H9 (cell line): ENCODE data around the gene TCOF1. TPM values are rescaled to one million over a fixed set of nuclear protein-coding genes. Genes with fewer than 3 reads are reported as not detected.

ENCODE experiments used
- DNase-seq: peaks from one replicate; pipeline ENCODE4 v3.0.0-alpha.2; 2017
- H2AFZ ChIP-seq: one replicate; pipeline ENCODE4 v1.6.1; 2013; ENCODE audit warnings: mild to moderate bottlenecking, low read length, control low read depth, moderate library complexity
- H2AK5ac ChIP-seq: 2 replicates; pipeline ENCODE4 v1.6.1; 2013; ENCODE audit warnings: low read length, control low read depth, mixed read lengths; ENCODE audit not compliant: insufficient read length
- H2BK120ac ChIP-seq: one replicate; pipeline ENCODE4 v1.6.1; 2013; ENCODE audit warnings: low read depth, mild to moderate bottlenecking, low read length, control low read depth, inconsistent platforms; ENCODE audit not compliant: poor library complexity, severe bottlenecking
- H2BK12ac ChIP-seq: 2 replicates; pipeline ENCODE4 v1.6.1; 2013; ENCODE audit warnings: low read length, control low read depth, mixed read lengths, low read depth; ENCODE audit not compliant: insufficient read length
- H2BK15ac ChIP-seq: 2 replicates; pipeline ENCODE4 v1.6.1; 2013; ENCODE audit warnings: low read depth, low read length, control low read depth
- H2BK20ac ChIP-seq: one replicate; pipeline ENCODE4 v1.6.1; 2013; ENCODE audit warnings: low read depth, mild to moderate bottlenecking, low read length, control low read depth, inconsistent platforms; ENCODE audit not compliant: poor library complexity, severe bottlenecking
- H2BK5ac ChIP-seq: 2 replicates; pipeline ENCODE4 v1.6.1; 2013; ENCODE audit warnings: low read length, control low read depth, mixed read lengths; ENCODE audit not compliant: insufficient read length
- H3K14ac ChIP-seq: 2 replicates; pipeline ENCODE4 v1.6.1; 2013; ENCODE audit warnings: low read length, control low read depth; ENCODE audit not compliant: insufficient read depth
- H3K18ac ChIP-seq: 2 replicates; pipeline ENCODE4 v1.6.1; 2013; ENCODE audit warnings: low read depth, mild to moderate bottlenecking, mixed read lengths, low read length, control low read depth; ENCODE audit not compliant: insufficient read length
- H3K23ac ChIP-seq: 2 replicates; pipeline ENCODE4 v1.6.1; 2013; ENCODE audit warnings: low read length, control low read depth, mixed read lengths, low read depth; ENCODE audit not compliant: insufficient read length
- H3K23me2 ChIP-seq: 2 replicates; pipeline ENCODE4 v1.6.1; 2013; ENCODE audit warnings: low read depth, mild to moderate bottlenecking, mixed read lengths, low read length, control low read depth; ENCODE audit not compliant: insufficient read length, poor library complexity, severe bottlenecking
- H3K27ac ChIP-seq: 2 replicates; pipeline ENCODE4 v1.5.1; 2013; ENCODE audit warnings: low read length, control low read depth, mixed read lengths, low read depth; ENCODE audit not compliant: insufficient read length
- H3K27me3 ChIP-seq: 2 replicates; pipeline ENCODE4 v1.6.1; 2013; ENCODE audit warnings: low read length, control low read depth, inconsistent platforms; ENCODE audit not compliant: insufficient read depth
- H3K4ac ChIP-seq: 2 replicates; pipeline ENCODE4 v1.6.1; 2013; ENCODE audit warnings: low read depth, mild to moderate bottlenecking, control low read depth, inconsistent platforms, low read length, moderate library complexity
- H3K4me1 ChIP-seq: 2 replicates; pipeline ENCODE4 v1.6.1; 2013; ENCODE audit warnings: low read length, control low read depth, inconsistent platforms; ENCODE audit not compliant: insufficient read depth
- H3K4me2 ChIP-seq: 2 replicates; pipeline ENCODE4 v1.6.1; 2013; ENCODE audit warnings: low read length, control low read depth, mixed read lengths; ENCODE audit not compliant: insufficient read length, insufficient read depth
- H3K56ac ChIP-seq: 2 replicates; pipeline ENCODE4 v1.6.1; 2013; ENCODE audit warnings: low read depth, mild to moderate bottlenecking, mixed read lengths, low read length, control low read depth; ENCODE audit not compliant: insufficient read length
- H3K79me1 ChIP-seq: 2 replicates; pipeline ENCODE4 v1.6.1; 2013; ENCODE audit warnings: low read depth, mild to moderate bottlenecking, moderate library complexity, low read length, control low read depth, inconsistent platforms; ENCODE audit not compliant: insufficient read depth, poor library complexity, severe bottlenecking
- H3K79me2 ChIP-seq: 2 replicates; pipeline ENCODE4 v1.6.1; 2013; ENCODE audit warnings: low read length, control low read depth, inconsistent platforms; ENCODE audit not compliant: insufficient read depth
- H3K9ac ChIP-seq: 2 replicates; pipeline ENCODE4 v1.6.1; 2013; ENCODE audit warnings: low read length, control low read depth, mixed read lengths; ENCODE audit not compliant: insufficient read length; ENCODE audit errors: extremely low read depth
- H3K9me3 ChIP-seq: one replicate; pipeline ENCODE4 v1.6.1; 2013; ENCODE audit warnings: low read depth, low read length, inconsistent platforms; ENCODE audit not compliant: control insufficient read depth
- H3T11ph ChIP-seq: one replicate; pipeline ENCODE4 v1.6.1; 2013; ENCODE audit warnings: mild to moderate bottlenecking, low read length, control low read depth, inconsistent platforms
- H4K20me1 ChIP-seq: one replicate; pipeline ENCODE4 v1.6.1; 2013; ENCODE audit not compliant: control insufficient read depth, insufficient read length, insufficient read depth
- H4K5ac ChIP-seq: 2 replicates; pipeline ENCODE4 v1.6.1; 2013; ENCODE audit warnings: low read depth, mild to moderate bottlenecking, mixed read lengths, low read length, control low read depth; ENCODE audit not compliant: insufficient read length
- H4K8ac ChIP-seq: replicated peaks from 2 replicates; pipeline ENCODE4 v1.6.1; 2013; ENCODE audit warnings: low read length, control low read depth, mixed read lengths, low read depth; ENCODE audit not compliant: insufficient read length
- H4K91ac ChIP-seq: 2 replicates; pipeline ENCODE4 v1.6.1; 2013; ENCODE audit warnings: low read depth, mild to moderate bottlenecking, moderate library complexity, mixed read lengths, low read length, control low read depth; ENCODE audit not compliant: insufficient read length
- H3K27ac Mint-ChIP-seq, 3 experiments: 2 replicates in 2 of 3; 3 replicates in 1 of 3; pipeline ENCODE4 v1.8.0; 2020 to 2021; ENCODE audit warnings: mixed read lengths in 3 of 3, mild to moderate bottlenecking in 1 of 3, moderate library complexity in 1 of 3
- H3K27me3 Mint-ChIP-seq: 2 replicates; pipeline ENCODE4 v1.8.0; 2021; ENCODE audit warnings: low read depth, mild to moderate bottlenecking, moderate library complexity, mixed read lengths
- H3K36me3 Mint-ChIP-seq, 3 experiments: 2 replicates in 2 of 3; 3 replicates in 1 of 3; pipeline ENCODE4 v1.8.0; 2020 to 2021; ENCODE audit warnings: low read depth in 3 of 3, mixed read lengths in 3 of 3; ENCODE audit not compliant: insufficient read depth in 1 of 3
- H3K4me1 Mint-ChIP-seq, 2 experiments: 2 replicates each; pipeline ENCODE4 v1.8.0; 2020; ENCODE audit warnings: mixed read lengths in 2 of 2
- H3K4me3 Mint-ChIP-seq, 2 experiments: 2 replicates in 1 of 2; 3 replicates in 1 of 2; pipeline ENCODE4 v1.8.0; 2020 to 2021; ENCODE audit warnings: mild to moderate bottlenecking in 2 of 2, mixed read lengths in 2 of 2, moderate library complexity in 1 of 2
- H3K9me3 Mint-ChIP-seq, 2 experiments: 2 replicates in 1 of 2; 3 replicates in 1 of 2; pipeline ENCODE4 v1.8.0; 2020; ENCODE audit warnings: mild to moderate bottlenecking in 2 of 2, mixed read lengths in 2 of 2, moderate library complexity in 1 of 2
- WGBS: extraction: QIAGEN DNeasy Blood & Tissue Kit; methylation state at CpG from one replicate; pipeline ENCODE4 v1.1.7; 2013; ENCODE audit warnings: missing lambda C conversion rate, low lambda C conversion rate, mixed read lengths; ENCODE audit not compliant: insufficient read length; ENCODE audit errors: extremely low coverage; 5-methylcytosine and 5-hydroxymethylcytosine counted together
- total RNA-seq: library from RNA; stranded (reverse); gene quantifications from 2 replicates; pipeline ENCODE4 v1.2.1, GENCODE V29; 2021
- TF ChIP-seq, protein P1 (sequence below): fragments of 200-600 bp; sonication (generic); conservative IDR thresholded peaks from 3 replicates; pipeline ENCODE4 v1.8.0; 2021; ENCODE audit warnings: antibody characterized with exemption, mild to moderate bottlenecking

The TCOF1 gene
- total RNA-seq, 1 experiment from 2014 or later: 128 TPM

DNA sequence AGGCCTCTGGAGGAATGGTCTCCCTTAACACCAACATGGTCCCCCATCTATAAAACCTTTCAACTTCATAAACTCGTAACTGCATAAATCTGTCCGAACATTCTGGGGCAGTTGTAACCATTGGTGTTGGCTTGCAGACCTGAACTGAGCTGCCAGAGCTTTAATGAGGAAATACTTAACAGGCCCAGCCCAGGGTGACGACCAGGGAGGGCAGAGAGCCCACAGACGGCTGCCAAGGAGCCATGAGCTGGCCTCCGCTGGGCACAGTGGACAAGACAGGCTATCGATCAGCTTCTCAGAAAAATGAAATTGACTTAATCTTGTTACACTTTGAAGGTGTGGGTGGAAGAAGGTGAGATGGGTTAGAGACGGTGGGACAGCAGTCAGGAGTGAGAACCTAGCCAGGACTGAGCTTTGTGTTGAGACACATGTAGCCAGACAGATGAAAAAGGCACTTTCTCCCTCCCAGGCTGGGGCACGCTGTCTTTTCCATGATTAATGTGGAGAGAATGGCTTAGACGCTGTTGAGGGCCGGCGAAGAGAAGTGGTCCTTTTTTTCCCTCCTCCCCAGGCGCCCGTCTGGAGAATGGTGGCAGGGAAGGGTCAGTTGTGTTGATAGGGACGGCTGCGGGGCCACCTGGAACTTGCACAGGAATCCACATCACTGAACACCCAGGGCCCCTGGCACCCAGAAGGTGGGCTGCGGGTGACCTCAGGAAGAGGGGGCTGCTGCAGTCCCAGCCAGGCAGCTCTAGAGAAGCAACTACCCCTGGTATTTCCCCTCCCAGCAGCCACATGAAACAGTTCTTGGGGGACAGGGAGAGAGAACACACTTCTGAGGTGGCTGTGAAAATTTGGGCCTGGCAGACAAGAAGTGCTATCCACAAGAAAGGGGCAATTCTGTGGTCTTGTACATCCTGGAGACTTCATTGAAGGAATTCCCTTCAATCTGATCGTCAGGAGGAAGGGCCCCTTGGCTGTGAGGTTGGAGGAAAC lies 27.3 kb upstream of the TCOF1 start:
- peaks cover 0 to 4% of the 10 kb centered on the region in 2 experiments; a peak in 1 of 4 replicates for H3K4me1 Mint-ChIP-seq
- Histone ChIP-seq H3K14ac (no peak overlapping the region), H2BK5ac (no peak overlapping the region), H2AFZ (no peak overlapping the region), H3K4me2 (no peak overlapping the region), H3K4me1 (no peaks in the 10 kb centered on the region), H4K8ac (no peak overlapping the region), H2BK15ac (no peak overlapping the region), H3K27ac (no peak overlapping the region), H3K27me3 (no peaks in the 10 kb centered on the region; the same call in 1 of the 2 replicates), H3K4ac (no peak overlapping the region), H2AK5ac (no peak overlapping the region), H4K91ac (no peak overlapping the region), H2BK120ac (no peak overlapping the region), H4K20me1 (no peaks in the 10 kb centered on the region), H3K9ac (no peak overlapping the region), H3K56ac (no peak overlapping the region), H3K79me2 (no peaks in the 10 kb centered on the region), H3K9me3 (no peaks in the 10 kb centered on the region), H4K5ac (no peak overlapping the region), H2BK12ac (no peak overlapping the region), H3T11ph (no peak overlapping the region), H3K23ac (no peak overlapping the region), H3K23me2 (no peaks in the 10 kb centered on the region), H3K79me1 (no peaks in the 10 kb centered on the region), H2BK20ac (no peak overlapping the region), H3K18ac (no peak overlapping the region)
- no peaks in the 10 kb centered on the region for H3K36me3 Mint-ChIP-seq
- no peak for DNase-seq
- no peak overlapping the region for H3K4me3 Mint-ChIP-seq
- TF ChIP-seq, protein P1, sequence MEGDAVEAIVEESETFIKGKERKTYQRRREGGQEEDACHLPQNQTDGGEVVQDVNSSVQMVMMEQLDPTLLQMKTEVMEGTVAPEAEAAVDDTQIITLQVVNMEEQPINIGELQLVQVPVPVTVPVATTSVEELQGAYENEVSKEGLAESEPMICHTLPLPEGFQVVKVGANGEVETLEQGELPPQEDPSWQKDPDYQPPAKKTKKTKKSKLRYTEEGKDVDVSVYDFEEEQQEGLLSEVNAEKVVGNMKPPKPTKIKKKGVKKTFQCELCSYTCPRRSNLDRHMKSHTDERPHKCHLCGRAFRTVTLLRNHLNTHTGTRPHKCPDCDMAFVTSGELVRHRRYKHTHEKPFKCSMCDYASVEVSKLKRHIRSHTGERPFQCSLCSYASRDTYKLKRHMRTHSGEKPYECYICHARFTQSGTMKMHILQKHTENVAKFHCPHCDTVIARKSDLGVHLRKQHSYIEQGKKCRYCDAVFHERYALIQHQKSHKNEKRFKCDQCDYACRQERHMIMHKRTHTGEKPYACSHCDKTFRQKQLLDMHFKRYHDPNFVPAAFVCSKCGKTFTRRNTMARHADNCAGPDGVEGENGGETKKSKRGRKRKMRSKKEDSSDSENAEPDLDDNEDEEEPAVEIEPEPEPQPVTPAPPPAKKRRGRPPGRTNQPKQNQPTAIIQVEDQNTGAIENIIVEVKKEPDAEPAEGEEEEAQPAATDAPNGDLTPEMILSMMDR: no peak
- no CpG with 5 or more reads among the region's 17 CpGs for WGBS
- H3K9me3 Mint-ChIP-seq: no peaks in the 10 kb centered on the region
- no peaks in the 10 kb centered on the region; the same call in 1 of the 2 replicates for H3K27me3 Mint-ChIP-seq
- no peak overlapping the region for H3K27ac Mint-ChIP-seq
